HepG2 (cell line): ENCODE data around the gene CYB5D1. TPM values are rescaled to one million over a fixed set of nuclear protein-coding genes. Genes with fewer than 3 reads are reported as not detected.

Experiments used
- CSRNP2 ChIP-seq: sonication (generic); formaldehyde crosslinking; conservative IDR thresholded peaks from 2 replicates; pipeline ENCODE4 v1.8.0; 2022; ENCODE audit warnings: low read depth, missing genetic modification reagents
- DDIT3 ChIP-seq: sonication (generic); formaldehyde crosslinking; IDR thresholded peaks from 2 replicates; pipeline ENCODE4 v1.4.0; 2020; ENCODE audit warnings: mild to moderate bottlenecking, missing genetic modification reagents
- E2F2 ChIP-seq: sonication (generic); formaldehyde crosslinking; IDR thresholded peaks from 2 replicates; pipeline ENCODE4 v1.4.0; 2020; ENCODE audit warnings: missing genetic modification reagents, borderline replicate concordance
- HBP1 ChIP-seq: IDR thresholded peaks from 2 replicates; pipeline ENCODE4 v1.6.1; 2016; ENCODE audit warnings: low read depth, control low read depth
- HNRNPH1 ChIP-seq: fragments of 200-400 bp; formaldehyde crosslinking; optimal IDR thresholded peaks from 2 replicates; pipeline ENCODE3; 2017; ENCODE audit warnings: mild to moderate bottlenecking, low read depth, low read length
- KDM2A ChIP-seq: sonication (generic); formaldehyde crosslinking; IDR thresholded peaks from 2 replicates; pipeline ENCODE4 v1.4.0; 2020; ENCODE audit warnings: low read depth, missing genetic modification reagents, borderline replicate concordance
- KLF16 ChIP-seq, 2 experiments: sonication (generic) in 1 of 2; formaldehyde crosslinking in 1 of 2; IDR thresholded peaks; 2 replicates each; pipeline versions ENCODE4 v1.6.1 to v1.8.0; 2016 to 2023; ENCODE audit warnings: missing genetic modification reagents in 2 of 2, missing compliant biosample characterization in 1 of 2
- MED13 ChIP-seq: sonication (generic); formaldehyde crosslinking; IDR thresholded peaks from 2 replicates; pipeline ENCODE4 v1.5.0; 2020; ENCODE audit warnings: missing genetic modification reagents
- NCOA5 ChIP-seq: sonication (generic); formaldehyde crosslinking; IDR thresholded peaks from 2 replicates; pipeline ENCODE4 v1.4.0; 2020; ENCODE audit warnings: missing genetic modification reagents
- NFATC3 ChIP-seq: sonication (generic); formaldehyde crosslinking; IDR thresholded peaks from 2 replicates; pipeline ENCODE4 v1.5.1; 2020; ENCODE audit warnings: mild to moderate bottlenecking, missing genetic modification reagents
- NFKB2 ChIP-seq: sonication (generic); formaldehyde crosslinking; IDR thresholded peaks from 2 replicates; pipeline ENCODE4 v1.4.0; 2020; ENCODE audit warnings: missing genetic modification reagents, borderline replicate concordance
- NR3C1 ChIP-seq: sonication (generic); formaldehyde crosslinking; IDR thresholded peaks from 2 replicates; pipeline ENCODE4 v1.4.0; 2020; ENCODE audit warnings: missing genetic modification reagents
- PAF1 ChIP-seq: IDR thresholded peaks from 2 replicates; pipeline ENCODE4 v1.6.1; 2016; ENCODE audit warnings: missing genetic modification reagents, missing compliant biosample characterization
- SAFB2 ChIP-seq: sonication (generic); formaldehyde crosslinking; IDR thresholded peaks from 2 replicates; pipeline ENCODE4 v1.5.1; 2020; ENCODE audit warnings: missing genetic modification reagents, low read depth, mild to moderate bottlenecking, borderline replicate concordance
- THAP7 ChIP-seq: sonication (generic); formaldehyde crosslinking; IDR thresholded peaks from 2 replicates; pipeline ENCODE4 v1.8.1; 2023; ENCODE audit warnings: mild to moderate bottlenecking, missing genetic modification reagents
- ZNF101 ChIP-seq: sonication (generic); formaldehyde crosslinking; IDR thresholded peaks from 2 replicates; pipeline ENCODE4 v1.4.0; 2020; ENCODE audit warnings: mild to moderate bottlenecking, low read depth, missing genetic modification reagents, borderline replicate concordance
- ZNF207 ChIP-seq: fragments of 450-650 bp; IDR thresholded peaks from 2 replicates; pipeline ENCODE4 v1.6.1; 2016; ENCODE audit warnings: antibody characterized with exemption, borderline replicate concordance
- ZNF33A ChIP-seq: sonication (generic); formaldehyde crosslinking; IDR thresholded peaks from 2 replicates; pipeline ENCODE4 v1.5.1; 2020; ENCODE audit warnings: missing genetic modification reagents, mild to moderate bottlenecking, moderate library complexity, borderline replicate concordance
- ZNF431 ChIP-seq: sonication (generic); formaldehyde crosslinking; IDR thresholded peaks from 2 replicates; pipeline ENCODE4 v1.9.0; 2022; ENCODE audit warnings: missing genetic modification reagents, low read depth, mild to moderate bottlenecking, borderline replicate concordance
- ZNF670 ChIP-seq: sonication (generic); formaldehyde crosslinking; IDR thresholded peaks from 2 replicates; pipeline ENCODE4 v1.8.0; 2022; ENCODE audit warnings: mild to moderate bottlenecking, missing genetic modification reagents, borderline replicate concordance
- ZNF747 ChIP-seq: sonication (generic); formaldehyde crosslinking; IDR thresholded peaks from 2 replicates; pipeline ENCODE4 v1.8.1; 2023; ENCODE audit warnings: missing genetic modification reagents, mild to moderate bottlenecking, borderline replicate concordance
- ZNF768 ChIP-seq: sonication (generic); formaldehyde crosslinking; IDR thresholded peaks from 2 replicates; pipeline ENCODE4 v1.4.0; 2020; ENCODE audit warnings: missing genetic modification reagents
- ZNF777 ChIP-seq: sonication (generic); formaldehyde crosslinking; IDR thresholded peaks from 2 replicates; pipeline ENCODE4 v1.4.0; 2020; ENCODE audit warnings: missing genetic modification reagents
- polyA plus RNA-seq, 8 experiments: library from polyadenylated mRNA; depleted of rRNA in 3 of 8; stranded (reverse) in 7 of 8; unstranded in 1 of 8; fragments of >200 nt; fragmentation: Illumina TruSeq in 4 of 8; extraction: Trizol in 4 of 8; gene quantifications; 2 replicates each; pipeline versions ENCODE4 v1.2.1 to v1.2.3, GENCODE V29; 2011 to 2016; ENCODE audit warnings: low read depth in 4 of 8, missing spikeins in 1 of 8, mixed read lengths in 1 of 8; ENCODE audit not compliant: insufficient read depth in 1 of 8
- total RNA-seq, 5 experiments: library from RNA; depleted of rRNA; stranded (reverse); fragments of >200 nt; fragmentation: Illumina TruSeq; extraction: Trizol; gene quantifications; 2 replicates each; pipeline ENCODE4 v1.2.3, GENCODE V29; 2016; ENCODE audit warnings: low read depth in 1 of 5

CYB5D1 gene
- total and polyA plus RNA-seq, 2 of the 13 experiments (the other 11 are each of a cell fraction or from before 2014, with no cell fraction given) = 8.9 to 17.0 TPM

- TF ChIP-seq ZNF101 (CRISPR knock-in tag) (no peak), PAF1 (CRISPR knock-in tag) (no peak), CSRNP2 (CRISPR knock-in tag) (no peak), MED13 (CRISPR knock-in tag) (no peak), HNRNPH1 (no peak), KLF16 (CRISPR knock-in tag; IDR thresholded peaks at IDR 0.05) (peak in 1 of 2 experiments; percentile 38; a peak in 1 of 4 replicates), HBP1 (no peak; the same call in 1 of the 2 replicates), ZNF747 (CRISPR knock-in tag) (no peak), ZNF431 (CRISPR knock-in tag) (no peak), NFKB2 (CRISPR knock-in tag) (peak; percentile 18; the same call in 1 of the 2 replicates), DDIT3 (CRISPR knock-in tag) (no peak), THAP7 (CRISPR knock-in tag) (no peak), NFATC3 (CRISPR knock-in tag) (no peak), ZNF768 (CRISPR knock-in tag) (no peak), NR3C1 (CRISPR knock-in tag) (no peak), KDM2A (CRISPR knock-in tag) (no peak), ZNF33A (CRISPR knock-in tag) (no peak), SAFB2 (CRISPR knock-in tag) (no peak), NCOA5 (CRISPR knock-in tag) (no peak), ZNF777 (CRISPR knock-in tag) (peak; percentile 2; the same call in 1 of the 2 replicates), ZNF207 (no peak), ZNF670 (CRISPR knock-in tag) (no peak), E2F2 (no peak)
These were observed 23.8 kb upstream of the CYB5D1 start, which contains the start of gene KDM6B (continued) for GRCh38 chr17:7833795-7834541.
